ENCODE data around the gene PSMD12. TPM values are rescaled to one million over a fixed set of nuclear protein-coding genes. Genes with fewer than 3 reads are reported as not detected.
"Not testable (repeated sequence)": the region's sequence is repeated elsewhere in the genome, so short reads cannot be mapped to it uniquely, and the experiment has no call there.

PSMD12 gene
- total and polyA plus RNA-seq, 2 donors (not counting 3 experiments of a cell fraction or from before 2014, with no cell fraction given), result 14.1 to 73.0 TPM

- no peak overlapping the region for H3K4me3 ChIP-seq (replicated peaks in 1 of 3; ENCODE audit: insufficient read depth in 1 of 3, low read depth in 1 of 3, low read length in 3 of 3)
- no peaks in the 10 kb centered on the region for H3K9me1 ChIP-seq (replicated peaks; ENCODE audit: control insufficient read depth, extremely low read depth, insufficient read depth, low read length)
- no peaks in the 10 kb centered on the region for H3K27me3 ChIP-seq (ENCODE audit: control insufficient read depth in 2 of 2, insufficient read depth in 2 of 2, low read length in 2 of 2)
- no peak overlapping the region for H2AFZ ChIP-seq (ENCODE audit: low read depth, low read length)
- H3K36me3 ChIP-seq (ENCODE audit: control insufficient read depth in 2 of 2, extremely low read depth in 1 of 2, insufficient read depth in 2 of 2, low read length in 2 of 2), result peaks cover 0 to 2% of the 10 kb centered on the region in 2 experiments
- H3K9ac ChIP-seq (replicated peaks; ENCODE audit: extremely low read depth, insufficient read depth, low read length), result no peak overlapping the region
- H3K79me2 ChIP-seq (ENCODE audit: control insufficient read depth, insufficient read depth, low read length), result no peaks in the 10 kb centered on the region
- H3K9me3 ChIP-seq (replicated peaks; ENCODE audit: control insufficient read depth, insufficient read depth, low read length), result no peaks in the 10 kb centered on the region
- H3K4me1 ChIP-seq (ENCODE audit: control insufficient read depth, extremely low read depth, insufficient read depth, low read length), result peaks cover 10% of the 10 kb centered on the region
- CTCF ChIA-PET, result interaction anchor here (1.2 kb wide), 1 partner anchor 46 kb away, joined by 4 read pairs; no protein-coding TSS in a partner anchor
- DNase-seq (ENCODE audit: low read depth, low spot score) (no peak), FAIRE-seq (no peak)
- POLR2A ChIA-PET, result no interaction called here
- no TSS peak for BruUV-seq (replicated peaks)
- intact Hi-C loops (cut with micrococcal nuclease), result no loop called here
- H3K27ac ChIP-seq (ENCODE audit: insufficient read depth, low read depth, low read length), result no peak overlapping the region
- dilution Hi-C loops (cut with MboI; ENCODE audit: extremely low pct_ligation_motif_present, low sequenced_read_pairs), result no loop called here
- H3K4me2 ChIP-seq (ENCODE audit: insufficient read depth, low read length), result no peak overlapping the region
- H4K20me1 ChIP-seq (replicated peaks; ENCODE audit: control insufficient read depth, extremely low read depth, insufficient read depth, low read length), result no peaks in the 10 kb centered on the region
- TF ChIP-seq POLR2AphosphoS5 (IDR thresholded peaks at IDR 0.05; ENCODE audit: insufficient read depth, low read depth, low read length) (no peak), FOS (IDR thresholded peaks at IDR 0.05; ENCODE audit: borderline replicate concordance, insufficient read depth, low read length) (no peak), CTCF (IDR thresholded peaks at IDR 0.05; ENCODE audit: extremely low read depth in 1 of 2, insufficient read depth in 1 of 2, low read depth in 1 of 2, low read length in 2 of 2) (no peak)
- TF ChIP-seq, protein P1, sequence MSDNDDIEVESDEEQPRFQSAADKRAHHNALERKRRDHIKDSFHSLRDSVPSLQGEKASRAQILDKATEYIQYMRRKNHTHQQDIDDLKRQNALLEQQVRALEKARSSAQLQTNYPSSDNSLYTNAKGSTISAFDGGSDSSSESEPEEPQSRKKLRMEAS (IDR thresholded peaks at IDR 0.05; ENCODE audit: insufficient read depth, insufficient read length), result no peak
Measured at GRCh38 chr17:67335245-67335835, 31.0 kb downstream of the PSMD12 start.

GRCh38 chr17:67332162-67332508 is 34.2 kb downstream of the PSMD12 start:
- H3K27me3 ChIP-seq (ENCODE audit: control insufficient read depth in 2 of 2, insufficient read depth in 2 of 2, low read length in 2 of 2); H4K20me1 ChIP-seq (replicated peaks; ENCODE audit: control insufficient read depth, extremely low read depth, insufficient read depth, low read length); DNase-seq (ENCODE audit: low read depth, low spot score); H3K4me2 ChIP-seq (ENCODE audit: insufficient read depth, low read length); H3K4me1 ChIP-seq (ENCODE audit: control insufficient read depth, extremely low read depth, insufficient read depth, low read length); BruUV-seq (replicated peaks); H2AFZ ChIP-seq (ENCODE audit: low read depth, low read length); CTCF ChIA-PET; dilution Hi-C loops (cut with MboI; ENCODE audit: extremely low pct_ligation_motif_present, low sequenced_read_pairs); H3K27ac ChIP-seq (ENCODE audit: insufficient read depth, low read depth, low read length); H3K4me3 ChIP-seq (replicated peaks in 1 of 3; ENCODE audit: insufficient read depth in 1 of 3, low read depth in 1 of 3, low read length in 3 of 3); FAIRE-seq; H3K9me3 ChIP-seq (replicated peaks; ENCODE audit: control insufficient read depth, insufficient read depth, low read length); POLR2A ChIA-PET; H3K36me3 ChIP-seq (ENCODE audit: control insufficient read depth in 2 of 2, extremely low read depth in 1 of 2, insufficient read depth in 2 of 2, low read length in 2 of 2); H3K79me2 ChIP-seq (ENCODE audit: control insufficient read depth, insufficient read depth, low read length); intact Hi-C loops (cut with micrococcal nuclease); H3K9me1 ChIP-seq (replicated peaks; ENCODE audit: control insufficient read depth, extremely low read depth, insufficient read depth, low read length); H3K9ac ChIP-seq (replicated peaks; ENCODE audit: extremely low read depth, insufficient read depth, low read length): not testable (repeated sequence)

DNA sequence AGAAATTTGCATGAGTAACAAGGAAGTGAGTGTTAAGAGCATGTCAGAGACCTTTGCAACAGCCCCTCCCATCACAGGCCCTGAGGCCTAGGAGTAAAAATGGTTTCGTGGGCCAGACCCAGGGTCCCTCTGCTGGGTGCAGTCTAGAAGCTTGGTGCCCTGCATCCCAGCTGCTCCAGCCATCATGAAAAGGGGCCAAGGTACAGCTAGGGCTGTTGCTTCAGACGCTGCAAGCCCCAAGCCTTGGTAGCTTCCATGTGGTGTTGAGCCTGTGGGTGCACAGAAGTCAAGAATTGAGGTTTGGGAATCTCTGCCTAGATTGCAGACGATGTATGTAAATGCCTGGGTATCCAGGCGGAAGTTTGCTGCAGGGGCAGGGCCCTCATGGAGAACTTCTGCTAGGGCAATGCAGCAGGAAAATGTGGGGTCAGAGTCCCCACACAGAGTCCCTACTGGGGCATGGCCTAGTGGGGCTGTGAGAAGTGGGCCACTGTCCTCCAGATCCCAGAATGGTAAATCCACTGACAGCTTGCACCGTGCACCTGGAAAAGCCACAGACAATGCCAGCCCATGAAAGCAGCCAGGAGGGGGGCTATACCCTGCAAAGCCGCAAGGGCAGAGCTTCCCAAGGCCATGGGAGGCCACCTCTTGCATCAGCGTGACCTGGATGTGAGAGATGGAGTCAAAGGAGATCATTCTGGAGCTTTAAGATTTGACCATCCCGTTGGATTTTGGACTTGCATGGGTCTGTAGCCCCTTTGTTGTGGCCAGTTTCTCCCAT is 34.8 kb downstream of the PSMD12 start:
- H3K9ac ChIP-seq (replicated peaks; ENCODE audit: extremely low read depth, insufficient read depth, low read length); H3K4me3 ChIP-seq (replicated peaks in 1 of 3; ENCODE audit: insufficient read depth in 1 of 3, low read depth in 1 of 3, low read length in 3 of 3); H3K27ac ChIP-seq (ENCODE audit: insufficient read depth, low read depth, low read length); H3K4me2 ChIP-seq (ENCODE audit: insufficient read depth, low read length); H3K9me3 ChIP-seq (replicated peaks; ENCODE audit: control insufficient read depth, insufficient read depth, low read length); H3K9me1 ChIP-seq (replicated peaks; ENCODE audit: control insufficient read depth, extremely low read depth, insufficient read depth, low read length); POLR2A ChIA-PET; H3K79me2 ChIP-seq (ENCODE audit: control insufficient read depth, insufficient read depth, low read length); H2AFZ ChIP-seq (ENCODE audit: low read depth, low read length); H4K20me1 ChIP-seq (replicated peaks; ENCODE audit: control insufficient read depth, extremely low read depth, insufficient read depth, low read length); H3K27me3 ChIP-seq (ENCODE audit: control insufficient read depth in 2 of 2, insufficient read depth in 2 of 2, low read length in 2 of 2); intact Hi-C loops (cut with micrococcal nuclease); FAIRE-seq; DNase-seq (ENCODE audit: low read depth, low spot score); dilution Hi-C loops (cut with MboI; ENCODE audit: extremely low pct_ligation_motif_present, low sequenced_read_pairs); H3K36me3 ChIP-seq (ENCODE audit: control insufficient read depth in 2 of 2, extremely low read depth in 1 of 2, insufficient read depth in 2 of 2, low read length in 2 of 2); BruUV-seq (replicated peaks); CTCF ChIA-PET; H3K4me1 ChIP-seq (ENCODE audit: control insufficient read depth, extremely low read depth, insufficient read depth, low read length): not testable (repeated sequence)
